NK-92 (cell line): Measurements from ENCODE around the gene FBXO45.
A peak's percentile ranks its signal among the peaks of the same experiment; 100 is the strongest.
"Not testable (repeated sequence)": the region's sequence is repeated elsewhere in the genome, so short reads cannot be mapped to it uniquely, and the experiment has no call there.

Experiments used
- DNase-seq: peaks from one replicate; lab custom pipeline; 2025; ENCODE audit not compliant: unreplicated experiment; lab: John Stamatoyannopoulos, UW

Gene FBXO45

DNA sequence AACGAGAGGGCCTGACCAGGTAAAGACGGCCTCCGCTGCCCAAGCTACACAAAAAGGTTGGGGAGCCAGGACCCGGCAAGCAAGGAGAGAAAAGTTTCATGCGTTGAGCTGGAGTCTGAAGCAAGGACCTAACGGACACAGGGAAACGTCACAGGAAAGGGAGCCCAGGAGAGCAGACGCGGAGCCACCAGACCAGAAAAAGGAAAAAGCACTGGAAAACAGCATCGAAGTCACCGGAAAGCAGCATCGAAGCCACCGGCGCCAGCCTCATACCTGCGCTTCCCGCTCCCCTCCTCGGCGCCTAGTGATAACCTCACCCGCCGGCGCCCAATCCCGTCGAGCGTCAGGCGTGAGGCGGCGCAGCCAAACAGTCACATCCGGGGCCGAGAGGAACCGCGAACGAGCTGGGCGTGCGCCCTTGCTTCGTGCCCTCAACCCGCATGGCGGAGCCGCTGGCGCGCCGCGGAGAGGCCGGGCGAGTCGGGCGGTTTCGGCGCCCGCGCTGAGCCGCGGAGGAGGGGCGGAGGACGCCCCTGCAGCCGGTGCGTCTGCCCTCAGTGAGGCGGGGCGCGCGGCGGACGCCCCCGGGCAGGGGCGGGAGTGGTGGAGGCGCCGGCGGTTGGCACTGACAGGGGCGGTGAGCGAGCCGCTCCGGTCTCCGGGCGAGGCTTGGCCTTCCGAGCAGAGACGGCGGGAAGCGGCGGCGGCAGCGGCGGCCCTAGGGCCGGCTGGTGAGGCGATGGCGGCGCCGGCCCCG lies at the start of gene FBXO45, which contains the start of gene WDR53:
TSS of gene FBXO45 (plus strand) at position 415 of the 757 bp plus-strand sequence. CDS start at position 740, 325 bp downstream.
TSS of gene WDR53 (minus strand) at position 309 of the 757 bp plus-strand sequence. CDS start 7,079 bp downstream, outside the sequence.
- DNase-seq: peak; percentile 77

DNA sequence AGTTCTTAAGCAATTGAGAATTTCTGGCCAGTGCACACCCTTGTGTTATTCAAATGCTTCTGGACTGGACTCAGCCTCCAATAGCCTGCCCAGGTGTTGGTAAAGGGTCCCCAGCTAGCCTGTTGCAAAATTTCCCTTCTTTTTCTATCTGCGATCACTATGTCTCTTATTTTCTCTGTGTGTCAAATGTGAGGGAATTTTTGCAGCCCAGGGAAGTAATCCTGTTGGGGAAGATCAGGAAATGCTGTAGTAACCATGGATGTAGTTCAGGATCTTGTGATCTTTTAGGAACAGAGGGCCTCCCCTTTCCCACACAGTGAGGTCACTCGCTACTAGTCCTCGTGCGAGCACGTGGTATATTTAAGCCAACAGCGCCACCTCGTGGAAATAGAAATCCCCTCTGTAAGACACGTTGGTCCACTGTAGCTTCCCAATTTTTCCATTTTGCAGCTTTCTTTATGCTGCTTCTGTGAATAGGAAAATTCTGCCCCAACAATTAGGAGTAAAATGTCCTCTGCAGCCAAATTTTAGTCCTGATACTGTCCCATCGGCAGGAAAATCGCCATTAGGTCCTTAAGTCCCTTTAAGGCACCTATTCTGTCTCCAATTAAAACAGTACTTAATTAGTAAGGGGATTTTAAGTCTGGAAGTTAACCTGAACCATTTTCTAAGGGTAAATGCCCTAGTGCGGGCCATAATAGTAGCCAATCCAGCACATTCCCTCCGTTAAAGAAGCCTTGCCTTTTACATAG lies 49.3 kb upstream of the FBXO45 start:
- DNase-seq: peak; percentile 38

DNA sequence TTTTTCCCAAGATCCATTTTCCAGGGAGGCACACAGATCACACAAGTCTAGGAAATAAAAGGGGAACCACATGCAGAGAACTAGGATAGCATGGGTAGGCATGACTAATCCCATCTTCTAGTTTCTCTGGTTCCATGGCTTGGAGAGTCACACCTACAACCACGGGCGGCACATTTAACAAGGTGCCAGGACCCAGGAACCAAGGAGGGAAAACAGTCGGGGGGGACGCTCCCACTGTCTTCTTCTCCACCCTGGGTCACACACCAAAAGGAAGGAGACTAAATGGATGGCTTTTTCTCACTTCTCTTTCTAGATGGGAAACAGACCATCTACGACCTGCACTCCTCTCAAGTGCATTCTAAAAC lies 48.8 kb upstream of the FBXO45 start:
- no peak for DNase-seq

DNA sequence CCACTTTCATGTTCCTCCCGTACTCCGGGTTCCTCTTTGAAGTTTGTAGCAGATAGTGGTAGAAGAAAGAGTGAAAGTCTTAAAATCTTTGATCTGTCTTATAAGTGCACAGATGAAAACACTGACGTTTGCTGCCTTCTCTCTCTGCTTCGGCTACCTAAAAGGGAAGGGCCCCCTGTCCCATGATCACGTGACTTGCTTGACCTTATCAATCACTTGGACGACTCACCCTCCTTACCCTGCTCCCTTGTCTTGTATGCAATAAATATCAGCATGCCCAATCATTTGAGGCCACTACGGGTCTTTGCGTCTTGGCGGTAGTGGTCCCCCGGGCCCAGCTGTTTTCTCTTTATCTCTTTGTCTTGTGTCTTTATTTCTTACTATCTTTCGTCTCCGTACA lies 47.2 kb upstream of the FBXO45 start:
- DNase-seq: not testable (repeated sequence)

GRCh38 chr3:196523841-196524240 lies 44.6 kb upstream of the FBXO45 start:
- DNase-seq: no peak

DNA sequence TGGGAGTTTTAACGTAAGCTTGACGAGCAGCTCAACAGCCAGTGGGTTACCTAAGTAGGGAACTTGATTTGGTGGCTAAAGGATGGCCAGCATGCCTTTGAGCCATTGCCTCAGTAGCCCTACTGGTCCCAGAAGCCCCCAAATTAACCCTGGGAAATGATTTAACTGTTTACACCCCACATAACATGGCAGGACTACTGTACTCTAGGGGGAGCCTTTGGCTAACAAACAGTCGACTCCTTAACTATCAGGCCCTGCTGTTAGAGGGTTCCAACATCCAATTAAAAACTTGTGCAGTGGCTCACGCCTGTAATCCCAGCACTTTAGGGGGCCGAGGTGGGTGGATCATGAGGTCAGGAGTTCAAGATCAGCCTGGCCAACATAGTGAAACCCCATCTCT lies 43.9 kb upstream of the FBXO45 start:
- DNase-seq: no peak

DNA sequence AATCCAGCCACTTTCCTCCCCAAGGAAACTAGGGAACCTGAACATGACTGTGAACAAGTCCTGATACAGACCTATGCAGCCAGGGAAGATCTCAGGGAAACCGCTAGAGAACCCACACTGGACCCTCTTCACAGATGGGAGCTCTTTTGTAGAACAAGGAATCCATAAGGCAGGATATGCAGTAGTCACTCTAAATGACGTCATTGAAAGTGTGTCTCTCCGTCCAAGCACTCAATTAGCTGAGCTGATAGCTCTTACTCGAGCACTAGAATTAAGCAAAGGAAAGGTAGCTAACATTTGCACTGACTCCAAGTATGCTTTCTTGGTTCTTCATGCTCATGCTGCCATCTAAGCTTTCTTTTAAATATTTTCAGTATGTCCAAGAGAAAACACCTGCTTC lies 43.3 kb upstream of the FBXO45 start:
- DNase-seq: no peak

GRCh38 chr3:196528639-196529233 lies 39.7 kb upstream of the FBXO45 start:
- DNase-seq: no peak

- DNase-seq: no peak
Observed at GRCh38 chr3:196531418-196531817, 37.0 kb upstream of the FBXO45 start.

DNA sequence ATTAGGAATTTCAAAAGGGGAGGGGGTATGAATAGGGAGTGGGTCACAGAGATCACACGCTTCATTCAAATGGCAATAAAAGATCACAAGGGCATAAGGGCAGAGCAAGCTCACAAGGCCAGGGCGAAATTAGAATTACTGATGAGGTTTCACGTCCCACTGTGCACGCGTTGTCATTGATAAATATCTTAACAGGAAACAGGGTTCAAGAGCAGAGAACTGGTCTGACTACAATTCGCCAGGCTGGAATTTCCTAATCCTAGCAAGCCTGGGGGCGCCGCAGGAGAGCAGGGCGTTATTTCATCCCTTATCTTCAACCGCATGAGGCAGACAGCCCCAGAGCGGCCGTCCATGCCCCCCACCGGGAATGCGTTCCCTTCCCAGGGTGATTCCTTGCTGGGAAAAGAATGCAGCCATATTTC lies 35.2 kb upstream of the FBXO45 start:
- DNase-seq: no peak

- no peak for DNase-seq
Observed at GRCh38 chr3:196537319-196537984, 31.0 kb upstream of the FBXO45 start.

GRCh38 chr3:196541684-196542445 lies 26.6 kb upstream of the FBXO45 start:
- no peak for DNase-seq

GRCh38 chr3:196544491-196544992 lies 23.9 kb upstream of the FBXO45 start:
- DNase-seq: no peak

- no peak for DNase-seq
Observed at GRCh38 chr3:196546537-196546936, 21.9 kb upstream of the FBXO45 start.

GRCh38 chr3:196547067-196547466 lies 21.4 kb upstream of the FBXO45 start:
- no peak for DNase-seq

DNA sequence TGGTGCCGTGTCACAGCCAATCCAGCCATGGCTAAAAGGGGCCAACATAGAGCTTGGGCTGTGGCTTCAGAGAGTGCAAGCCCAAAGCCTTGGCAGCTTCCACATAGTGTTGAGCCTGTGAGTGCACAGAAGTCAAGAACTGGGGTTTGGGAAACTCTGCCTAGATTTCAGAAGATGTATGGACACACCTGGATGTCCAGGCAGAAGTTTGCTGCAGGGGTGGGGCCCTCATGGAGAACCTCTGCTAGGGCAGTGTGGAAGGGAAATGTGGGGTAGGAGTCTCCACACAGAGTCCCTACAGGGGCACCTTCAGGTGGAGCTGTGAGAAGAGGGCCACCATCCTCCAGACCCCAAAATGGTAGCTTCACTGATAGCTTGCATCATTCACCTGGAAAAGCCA lies 19.1 kb upstream of the FBXO45 start:
- not testable (repeated sequence) for DNase-seq

DNA sequence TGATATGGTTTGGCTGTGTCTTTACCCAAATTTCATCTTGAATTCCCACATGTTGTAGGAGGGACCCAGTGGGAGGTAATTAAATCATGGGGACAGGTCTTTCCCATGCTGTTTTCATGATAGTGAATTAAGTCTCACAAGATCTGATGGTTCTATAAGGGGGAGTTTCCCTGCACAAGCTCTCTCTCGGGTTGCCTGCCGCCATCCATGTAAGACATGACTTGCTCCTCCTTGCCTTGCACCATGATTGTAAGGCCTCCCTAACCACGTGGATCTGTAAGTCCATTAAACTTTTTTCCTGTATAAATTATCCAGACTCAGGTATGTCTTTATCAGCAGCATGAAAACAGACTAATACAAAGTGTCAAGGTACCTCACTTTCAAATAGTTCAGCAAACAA lies 18.3 kb upstream of the FBXO45 start:
- not testable (repeated sequence) for DNase-seq

DNA sequence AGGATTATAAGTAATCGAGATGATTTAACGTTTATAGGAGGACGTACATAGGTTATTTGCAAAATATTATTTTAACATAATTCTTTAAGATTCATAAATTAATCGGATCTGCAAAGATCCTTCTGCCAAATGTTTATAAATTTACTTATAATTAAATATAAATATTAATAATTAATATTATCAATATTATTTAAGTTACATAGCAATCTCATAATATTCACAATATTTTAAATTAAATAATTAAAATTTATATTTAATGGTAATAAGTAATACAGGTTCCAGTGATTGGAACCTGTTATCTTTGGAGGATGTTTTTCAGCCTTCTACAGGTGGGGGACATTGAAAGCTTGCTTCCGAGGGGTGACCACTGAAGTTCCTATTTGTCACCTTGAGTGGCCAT lies 16.2 kb upstream of the FBXO45 start:
- no peak for DNase-seq

GRCh38 chr3:196553551-196553950 lies 14.9 kb upstream of the FBXO45 start:
- no peak for DNase-seq

- no peak for DNase-seq
Observed at GRCh38 chr3:196554205-196554604, 14.3 kb upstream of the FBXO45 start.
